Endodermal cell (in vitro differentiated cells): Measurements from ENCODE around the gene PYGM. TPM values are rescaled to one million over a fixed set of nuclear protein-coding genes. Genes with fewer than 3 reads are reported as not detected.

ENCODE experiments used
- DNase-seq: peaks from one replicate; pipeline ENCODE4 v3.0.0-alpha.2; 2017
- H3K27ac ChIP-seq: 2 replicates; pipeline ENCODE4 v1.5.1; 2013; ENCODE audit warnings: mild to moderate bottlenecking, low read depth, low read length, moderate library complexity
- H3K27me3 ChIP-seq: 2 replicates; pipeline ENCODE4 v1.6.1; 2013; ENCODE audit warnings: mild to moderate bottlenecking, low read length, moderate library complexity; ENCODE audit not compliant: insufficient read depth, control insufficient read depth, poor library complexity, severe bottlenecking
- H3K36me3 ChIP-seq: 2 replicates; pipeline ENCODE4 v1.7.0; 2013; ENCODE audit warnings: mild to moderate bottlenecking, low read length, moderate library complexity; ENCODE audit not compliant: control insufficient read depth, insufficient read depth
- H3K4me1 ChIP-seq: one replicate; pipeline ENCODE4 v1.7.0; 2013; ENCODE audit warnings: low read length; ENCODE audit not compliant: control insufficient read depth, insufficient read depth
- H3K4me3 ChIP-seq: 2 replicates; pipeline ENCODE4 v1.5.1; 2013; ENCODE audit warnings: mild to moderate bottlenecking, low read length, moderate library complexity
- H3K9ac ChIP-seq: 2 replicates; pipeline ENCODE4 v1.6.1; 2013; ENCODE audit warnings: mild to moderate bottlenecking, low read length, moderate library complexity; ENCODE audit not compliant: poor library complexity, severe bottlenecking; ENCODE audit errors: extremely low read depth
- H3K9me3 ChIP-seq: 2 replicates; pipeline ENCODE4 v1.6.1; 2013; ENCODE audit warnings: mild to moderate bottlenecking, low read length, moderate library complexity; ENCODE audit not compliant: control insufficient read depth
- H3K27ac Mint-ChIP-seq: 2 replicates; pipeline ENCODE4 v1.8.0; 2020; ENCODE audit warnings: mixed read lengths
- H3K27me3 Mint-ChIP-seq: 2 replicates; pipeline ENCODE4 v1.8.0; 2021; ENCODE audit warnings: mild to moderate bottlenecking, mixed read lengths; ENCODE audit not compliant: insufficient read depth
- H3K36me3 Mint-ChIP-seq: 2 replicates; pipeline ENCODE4 v1.8.0; 2020; ENCODE audit warnings: low read depth, mixed read lengths
- H3K4me1 Mint-ChIP-seq: 2 replicates; pipeline ENCODE4 v1.8.0; 2020; ENCODE audit warnings: mixed read lengths
- H3K4me3 Mint-ChIP-seq: 2 replicates; pipeline ENCODE4 v1.8.0; 2020; ENCODE audit warnings: mild to moderate bottlenecking, moderate library complexity, mixed read lengths
- H3K9me3 Mint-ChIP-seq: 2 replicates; pipeline ENCODE4 v1.8.0; 2020; ENCODE audit warnings: mild to moderate bottlenecking, mixed read lengths
- WGBS, 2 experiments: methylation state at CpG; one replicate each; pipeline versions ENCODE4 v1.1.5 to v1.1.7; 2013; ENCODE audit warnings: missing lambda C conversion rate in 2 of 2, mixed read lengths in 1 of 2; ENCODE audit not compliant: insufficient coverage in 1 of 2, insufficient read length in 1 of 2; 5-methylcytosine and 5-hydroxymethylcytosine counted together
- total RNA-seq, 2 donors: library from RNA; stranded (reverse); fragmentation: NEBNext Ultra II Directional in 1 of 2; extraction: Animal tissue kit (Norgen Biotek cat#: 25700) in 1 of 2; gene quantifications; 2 replicates in 1 of 2; 3 replicates in 1 of 2; pipeline ENCODE4 v1.2.1, GENCODE V29; 2021
- TF ChIP-seq, protein P1 (sequence below): fragments of 200-600 bp; sonication (generic); conservative IDR thresholded peaks from 2 replicates; pipeline ENCODE4 v1.5.0; 2021; ENCODE audit warnings: antibody characterized with exemption, mild to moderate bottlenecking

The PYGM gene
- total RNA-seq, 2 donors from 2014 or later = 1.1 to 1.2 TPM

DNA sequence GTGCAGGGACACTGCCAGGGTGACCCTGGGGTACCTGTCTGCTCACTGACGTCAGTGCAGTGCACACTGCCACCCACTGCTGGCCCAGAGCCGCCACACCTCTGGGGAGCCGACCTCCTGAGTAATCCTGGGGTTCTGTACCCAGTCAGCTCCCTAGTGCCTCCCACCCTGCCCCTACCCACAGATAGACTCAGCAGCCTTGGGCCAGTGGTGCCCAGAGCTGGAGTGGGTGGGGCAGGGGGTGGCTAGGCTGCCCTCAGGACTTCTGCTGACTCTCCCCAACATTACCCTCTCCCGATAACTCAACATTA lies 42.6 kb downstream of the PYGM start:
- Histone ChIP-seq H3K4me3 (no peak overlapping the region), H3K27me3 (peaks cover 99% of the 10 kb centered on the region), H3K9ac (no peak overlapping the region), H3K9me3 (no peaks in the 10 kb centered on the region), H3K36me3 (no peaks in the 10 kb centered on the region), H3K4me1 (no peaks in the 10 kb centered on the region), H3K27ac (no peak overlapping the region)
- TF ChIP-seq, protein P1, sequence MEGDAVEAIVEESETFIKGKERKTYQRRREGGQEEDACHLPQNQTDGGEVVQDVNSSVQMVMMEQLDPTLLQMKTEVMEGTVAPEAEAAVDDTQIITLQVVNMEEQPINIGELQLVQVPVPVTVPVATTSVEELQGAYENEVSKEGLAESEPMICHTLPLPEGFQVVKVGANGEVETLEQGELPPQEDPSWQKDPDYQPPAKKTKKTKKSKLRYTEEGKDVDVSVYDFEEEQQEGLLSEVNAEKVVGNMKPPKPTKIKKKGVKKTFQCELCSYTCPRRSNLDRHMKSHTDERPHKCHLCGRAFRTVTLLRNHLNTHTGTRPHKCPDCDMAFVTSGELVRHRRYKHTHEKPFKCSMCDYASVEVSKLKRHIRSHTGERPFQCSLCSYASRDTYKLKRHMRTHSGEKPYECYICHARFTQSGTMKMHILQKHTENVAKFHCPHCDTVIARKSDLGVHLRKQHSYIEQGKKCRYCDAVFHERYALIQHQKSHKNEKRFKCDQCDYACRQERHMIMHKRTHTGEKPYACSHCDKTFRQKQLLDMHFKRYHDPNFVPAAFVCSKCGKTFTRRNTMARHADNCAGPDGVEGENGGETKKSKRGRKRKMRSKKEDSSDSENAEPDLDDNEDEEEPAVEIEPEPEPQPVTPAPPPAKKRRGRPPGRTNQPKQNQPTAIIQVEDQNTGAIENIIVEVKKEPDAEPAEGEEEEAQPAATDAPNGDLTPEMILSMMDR = no peak
- H3K4me3 Mint-ChIP-seq = no peak overlapping the region
- H3K4me1 Mint-ChIP-seq = no peaks in the 10 kb centered on the region
- H3K36me3 Mint-ChIP-seq = no peaks in the 10 kb centered on the region
- no peak overlapping the region for H3K27ac Mint-ChIP-seq
- 77 to 80% methylated on average over 1 to 4 of the region's 4 CpGs for WGBS, 2 experiments
- peak; percentile 41 for DNase-seq
- H3K27me3 Mint-ChIP-seq = peaks cover 95% of the 10 kb centered on the region
- no peaks in the 10 kb centered on the region for H3K9me3 Mint-ChIP-seq

DNA sequence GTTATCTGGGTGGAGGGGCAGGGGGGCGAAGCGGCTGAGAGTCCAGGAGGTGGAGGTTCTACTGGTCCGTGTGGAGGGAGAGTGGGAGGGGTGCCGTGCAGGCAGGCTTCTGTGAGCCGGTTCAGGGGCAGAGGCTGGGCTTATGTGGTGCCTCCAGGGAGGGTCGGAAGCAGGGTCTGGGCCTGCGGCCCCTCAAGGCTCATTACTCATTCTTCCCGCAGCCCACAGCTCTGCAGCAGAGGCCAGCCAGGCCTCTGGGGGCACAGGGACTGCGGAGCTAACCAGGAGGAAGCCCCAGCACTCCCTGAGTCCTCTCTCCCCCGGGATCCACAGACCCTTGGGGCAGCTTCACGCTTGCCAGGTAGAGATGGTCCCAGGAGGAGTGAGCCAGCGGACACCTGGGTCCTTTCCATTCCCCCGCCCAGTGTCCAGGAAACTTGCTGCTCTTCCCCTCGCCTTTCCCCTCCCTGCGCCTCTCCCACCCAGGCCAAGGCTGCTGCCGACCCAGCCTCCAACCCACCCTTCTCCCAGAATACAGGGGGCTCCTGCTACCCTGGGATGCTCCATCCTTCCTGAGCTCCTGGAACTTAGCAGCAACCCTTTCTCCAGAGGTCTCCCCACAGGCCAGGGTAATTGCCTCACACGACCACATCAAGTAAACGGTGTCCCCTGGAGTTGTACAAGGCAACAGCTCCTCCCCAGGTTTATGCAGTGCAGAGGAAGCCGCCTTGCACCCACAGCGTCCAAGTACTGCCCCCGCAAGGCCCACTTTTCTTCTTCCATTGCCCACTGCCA lies 43.1 kb downstream of the PYGM start:
- Mint-ChIP-seq H3K27ac (no peak overlapping the region), H3K36me3 (no peaks in the 10 kb centered on the region), H3K9me3 (no peaks in the 10 kb centered on the region), H3K4me3 (no peak overlapping the region), H3K27me3 (peaks cover 95% of the 10 kb centered on the region), H3K4me1 (peaks cover 2% of the 10 kb centered on the region)
- Histone ChIP-seq H3K4me3 (no peak overlapping the region), H3K4me1 (no peaks in the 10 kb centered on the region), H3K27me3 (peaks cover 99% of the 10 kb centered on the region), H3K27ac (no peak overlapping the region), H3K36me3 (no peaks in the 10 kb centered on the region), H3K9ac (no peak overlapping the region), H3K9me3 (no peaks in the 10 kb centered on the region)
- 77 to 85% methylated on average over 4 to 21 of the region's 21 CpGs for WGBS, 2 experiments
- TF ChIP-seq, protein P1 = no peak
- DNase-seq = no peak

DNA sequence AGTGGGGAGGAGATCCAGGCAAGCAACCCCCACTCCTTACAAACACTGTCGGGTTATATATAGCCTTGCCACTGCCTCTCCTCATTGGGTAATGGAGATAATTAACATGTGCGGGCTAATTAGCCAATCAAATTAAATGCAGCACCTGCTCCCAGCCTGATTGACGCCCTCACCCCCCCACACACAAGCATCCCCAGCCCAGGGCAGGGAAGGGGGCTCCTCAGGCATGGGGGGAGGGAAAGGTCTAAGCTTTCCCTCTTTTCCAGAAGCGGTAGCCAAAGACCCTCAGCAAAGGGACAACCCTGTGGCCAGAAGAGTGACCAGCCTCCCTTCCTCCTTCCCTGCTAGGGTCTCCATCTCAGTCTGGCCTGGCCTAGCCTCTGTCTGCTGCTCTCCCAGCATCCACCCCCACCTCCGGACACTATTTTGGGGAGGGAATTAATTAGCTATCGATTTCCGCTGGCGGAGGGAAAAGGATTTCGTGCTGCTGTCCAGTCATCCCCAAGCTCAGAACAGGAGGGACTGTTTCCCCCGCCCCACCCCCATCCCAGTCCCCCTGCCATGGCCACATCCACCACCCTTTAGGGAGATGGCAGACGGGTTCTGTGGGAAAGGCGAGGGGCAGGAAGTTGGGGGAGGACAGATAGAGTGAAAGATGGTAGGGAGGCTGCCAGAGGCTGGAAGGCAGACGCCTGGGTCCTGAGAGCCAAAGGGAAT lies 43.9 kb downstream of the PYGM start:
- DNase-seq = no peak
- H3K4me1 Mint-ChIP-seq = peaks cover 7% of the 10 kb centered on the region
- H3K36me3 ChIP-seq = no peaks in the 10 kb centered on the region
- no peak overlapping the region for H3K9ac ChIP-seq
- WGBS, 2 experiments = 81% methylated on average over 3 to 11 of the region's 13 CpGs
- H3K27ac ChIP-seq = no peak overlapping the region
- H3K36me3 Mint-ChIP-seq = no peaks in the 10 kb centered on the region
- no peaks in the 10 kb centered on the region for H3K4me1 ChIP-seq
- H3K27ac Mint-ChIP-seq = no peak overlapping the region
- TF ChIP-seq, protein P1 = no peak
- H3K9me3 ChIP-seq = no peaks in the 10 kb centered on the region
- H3K27me3 ChIP-seq = peaks cover 99% of the 10 kb centered on the region
- no peak overlapping the region for H3K4me3 ChIP-seq
- peaks cover 95% of the 10 kb centered on the region for H3K27me3 Mint-ChIP-seq
- no peak overlapping the region for H3K4me3 Mint-ChIP-seq
- no peaks in the 10 kb centered on the region for H3K9me3 Mint-ChIP-seq
